Heart left ventricle (tissue), 16 donors: ENCODE data around the gene IRF8. TPM values are rescaled to one million over a fixed set of nuclear protein-coding genes. Genes with fewer than 3 reads are reported as not detected.
A peak's percentile ranks its signal among the peaks of the same experiment; 100 is the strongest.

Source experiments
- ATAC-seq, 4 donors: fragments of 200-7000 bp; cut with Tn5 transposase; one replicate each; pipeline ENCODE4 v1.9.1; 2020 to 2022; ENCODE audit warnings: moderate library complexity in 4 of 4, mild to moderate bottlenecking in 3 of 4, moderate number of reproducible peaks in 1 of 4
- DNase-seq, 5 donors: peaks; one replicate each; pipeline ENCODE4 v3.0.0-alpha.2; 2020
- H3K27ac ChIP-seq, 12 donors: fragments of 200-600 bp; sonication (generic) in 4 of 12; one replicate each; pipeline versions ENCODE4 v1.5.0 to v1.8.0; 2016 to 2022; ENCODE audit warnings: mild to moderate bottlenecking in 2 of 12
- H3K27me3 ChIP-seq, 9 donors: fragments of 200-600 bp; sonication (generic) in 2 of 9; one replicate each; pipeline versions ENCODE4 v1.5.1 to v1.8.0; 2016 to 2022; ENCODE audit warnings: mild to moderate bottlenecking in 3 of 9
- H3K36me3 ChIP-seq, 9 donors: fragments of 200-600 bp; sonication (generic) in 2 of 9; one replicate each; pipeline versions ENCODE4 v1.5.0 to v1.8.0; 2018 to 2022; ENCODE audit warnings: mild to moderate bottlenecking in 2 of 9
- H3K4me1 ChIP-seq, 12 donors: fragments of 200-600 bp; sonication (generic) in 4 of 12; one replicate each; pipeline versions ENCODE4 v1.5.0 to v1.8.0; 2016 to 2022; ENCODE audit warnings: mild to moderate bottlenecking in 3 of 12
- H3K4me3 ChIP-seq, 12 donors: fragments of 200-600 bp; sonication (generic) in 4 of 12; one replicate each; pipeline versions ENCODE4 v1.5.0 to v1.8.0; 2017 to 2022; ENCODE audit warnings: mild to moderate bottlenecking in 9 of 12, moderate library complexity in 4 of 12
- H3K9me3 ChIP-seq, 12 donors: fragments of 200-600 bp; sonication (generic) in 4 of 12; one replicate each; pipeline versions ENCODE4 v1.5.0 to v1.8.0; 2016 to 2022; ENCODE audit warnings: mild to moderate bottlenecking in 1 of 12
- POLR2A ChIP-seq, 2 donors: fragments of 450-650 bp; IDR thresholded peaks; one replicate each; pipeline ENCODE4 v1.6.1; 2017; ENCODE audit warnings: antibody characterized with exemption in 2 of 2, mild to moderate bottlenecking in 2 of 2, moderate library complexity in 2 of 2
- WGBS, 4 donors: extraction: QIAGEN DNeasy Blood & Tissue Kit in 2 of 4; methylation state at CpG; one replicate each; pipeline versions ENCODE4 v1.1.5 to v1.1.7; 2013 to 2018; 5-methylcytosine and 5-hydroxymethylcytosine counted together
- intact Hi-C, 10 donors: fragments of 100-400 bp; cut with DNase I; formaldehyde crosslinking; loops; one replicate each; pipeline versions ENCODE4 v1.11.1 to v1.14.2; 2022
- polyA plus RNA-seq, 2 donors: library from polyadenylated mRNA; stranded (reverse); fragments of 200-250 nt; gene quantifications; one replicate each; pipeline ENCODE4 v1.2.3, GENCODE V29; 2013
- total RNA-seq, 9 donors: library from RNA; depleted of rRNA in 2 of 9; stranded (reverse); fragments of >200 nt in 2 of 9; fragmentation: NEBNext Ultra II Directional in 3 of 9; extraction: Animal tissue kit (Norgen Biotek cat#: 25700) in 3 of 9; gene quantifications; one replicate each; pipeline versions ENCODE4 v1.1.0 to v1.2.4, GENCODE V29; 2016 to 2023
- TF ChIP-seq, protein P1 (sequence below), 12 donors: fragments of 200-600 bp; sonication (generic) in 4 of 12; IDR thresholded peaks; one replicate each; pipeline versions ENCODE4 v1.5.0 to v1.8.0; 2018 to 2022; ENCODE audit warnings: antibody characterized with exemption in 12 of 12, mild to moderate bottlenecking in 5 of 12
- donor health status: ischemic (EF 13 %, LVEDD 7.1; RV severe dilation, severe dysfunction).
- donor health status: healthy with polysubstance abuse.
- donor health status: DM: no; HTN: yes; CAD: no.
- donor health status: DM: no; HTN: no; CAD: no.
- donor health status: ischemic (EF 25% LVEDD 6.9; RV normal size, moderate dysfunction).
- donor health status: ischemic (EF 25% LVEDD 5.7; RV mildly dilated, moderate dysfunction).
- donor health status: healthy.
- donor health status: DM: yes; HTN: yes; CAD: no.
- donor health status: ischemic (EF 35%, LVEDD 5.7; RV mildly dilated, moderate dysfunction).
- donor health status: nonischemic (EF 11% LVEDD 7.7; RV severe dilation, severe dysfunction).
- donor health status: DM: yes; HTN: yes; CAD: no.
- donor health status: PGD.
- donor health status: ischemic (EF 29% LVEDD 5.4; RV normal size, mild dysfunction).
- donor health status: nonischemic (EF 23%, LVEDD 6.1; RV moderate dilation, normal function).

The IRF8 gene
- total and polyA plus RNA-seq, 11 donors: 1.0 to 31.8 (median 3.1) TPM

DNA sequence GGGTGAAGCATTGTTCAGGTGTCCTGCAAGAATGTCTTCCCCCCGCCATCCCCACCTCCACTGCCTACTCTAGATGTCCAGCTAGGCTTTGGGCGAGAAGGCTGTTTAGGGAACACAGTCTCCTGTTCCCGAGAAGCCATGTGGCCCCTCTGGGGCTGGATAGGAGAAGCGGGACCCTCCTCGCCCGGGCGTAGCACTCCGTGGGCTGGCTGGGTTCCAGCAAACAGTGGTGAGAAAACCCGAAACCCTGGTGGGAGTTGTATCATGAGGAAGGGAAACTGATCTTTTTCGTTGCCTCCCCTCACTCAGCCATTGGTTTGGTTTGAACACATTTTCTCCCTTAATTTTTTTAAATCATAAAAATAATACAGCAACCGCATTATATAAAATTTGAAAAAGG lies 56.6 kb downstream of the IRF8 start:
- ATAC-seq: no peak
- Histone ChIP-seq H3K27me3 (peaks cover 0 to 38% (median 0%) of the 10 kb centered on the region in 9 donors), H3K36me3 (no peaks in the 10 kb centered on the region), H3K9me3 (no peaks in the 10 kb centered on the region), H3K4me1 (no peaks in the 10 kb centered on the region), H3K27ac (no peak overlapping the region), H3K4me3 (no peak overlapping the region)
- DNase-seq: peak in 2 of 5 donors; percentile 7 to 13
- intact Hi-C loops: no loop called here
- WGBS, 4 donors: 68 to 81% (median 72%) methylated on average over 11 of the region's 11 CpGs
- TF ChIP-seq, protein P1, sequence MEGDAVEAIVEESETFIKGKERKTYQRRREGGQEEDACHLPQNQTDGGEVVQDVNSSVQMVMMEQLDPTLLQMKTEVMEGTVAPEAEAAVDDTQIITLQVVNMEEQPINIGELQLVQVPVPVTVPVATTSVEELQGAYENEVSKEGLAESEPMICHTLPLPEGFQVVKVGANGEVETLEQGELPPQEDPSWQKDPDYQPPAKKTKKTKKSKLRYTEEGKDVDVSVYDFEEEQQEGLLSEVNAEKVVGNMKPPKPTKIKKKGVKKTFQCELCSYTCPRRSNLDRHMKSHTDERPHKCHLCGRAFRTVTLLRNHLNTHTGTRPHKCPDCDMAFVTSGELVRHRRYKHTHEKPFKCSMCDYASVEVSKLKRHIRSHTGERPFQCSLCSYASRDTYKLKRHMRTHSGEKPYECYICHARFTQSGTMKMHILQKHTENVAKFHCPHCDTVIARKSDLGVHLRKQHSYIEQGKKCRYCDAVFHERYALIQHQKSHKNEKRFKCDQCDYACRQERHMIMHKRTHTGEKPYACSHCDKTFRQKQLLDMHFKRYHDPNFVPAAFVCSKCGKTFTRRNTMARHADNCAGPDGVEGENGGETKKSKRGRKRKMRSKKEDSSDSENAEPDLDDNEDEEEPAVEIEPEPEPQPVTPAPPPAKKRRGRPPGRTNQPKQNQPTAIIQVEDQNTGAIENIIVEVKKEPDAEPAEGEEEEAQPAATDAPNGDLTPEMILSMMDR (IDR thresholded peaks at IDR 0.05): no peak
- TF ChIP-seq POLR2A (IDR thresholded peaks at IDR 0.05): no peak

DNA sequence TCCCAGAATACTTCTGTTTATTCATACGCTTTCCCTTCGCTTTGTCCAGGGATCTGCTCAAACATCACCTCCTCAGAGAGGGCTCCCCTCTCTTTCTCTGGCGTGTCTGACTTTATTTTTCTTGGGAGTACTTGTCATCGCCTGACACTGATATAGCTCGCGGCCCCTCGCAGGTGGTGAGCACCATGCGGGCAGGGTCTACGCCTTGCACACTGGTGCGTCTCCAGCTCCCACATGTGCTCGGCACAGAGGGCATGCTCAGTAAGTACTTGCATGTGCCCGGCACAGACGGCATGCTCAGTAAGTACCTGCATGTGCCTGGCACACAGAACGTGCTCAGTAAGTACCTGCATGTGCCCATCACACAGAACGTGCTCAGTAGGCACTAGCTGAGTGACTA lies 57.5 kb downstream of the IRF8 start:
- WGBS, 4 donors: 87 to 92% (median 90%) methylated on average over 13 to 15 of the region's 15 CpGs
- Histone ChIP-seq H3K36me3 (no peaks in the 10 kb centered on the region), H3K27me3 (peaks cover 0 to 35% (median 0%) of the 10 kb centered on the region in 9 donors), H3K4me3 (no peak overlapping the region), H3K27ac (no peak overlapping the region), H3K9me3 (no peaks in the 10 kb centered on the region), H3K4me1 (no peaks in the 10 kb centered on the region)
- no peak for DNase-seq
- TF ChIP-seq, protein P1 (IDR thresholded peaks at IDR 0.05): no peak
- no peak for TF ChIP-seq POLR2A (IDR thresholded peaks at IDR 0.05)
- intact Hi-C loops: no loop called here
- ATAC-seq: no peak

DNA sequence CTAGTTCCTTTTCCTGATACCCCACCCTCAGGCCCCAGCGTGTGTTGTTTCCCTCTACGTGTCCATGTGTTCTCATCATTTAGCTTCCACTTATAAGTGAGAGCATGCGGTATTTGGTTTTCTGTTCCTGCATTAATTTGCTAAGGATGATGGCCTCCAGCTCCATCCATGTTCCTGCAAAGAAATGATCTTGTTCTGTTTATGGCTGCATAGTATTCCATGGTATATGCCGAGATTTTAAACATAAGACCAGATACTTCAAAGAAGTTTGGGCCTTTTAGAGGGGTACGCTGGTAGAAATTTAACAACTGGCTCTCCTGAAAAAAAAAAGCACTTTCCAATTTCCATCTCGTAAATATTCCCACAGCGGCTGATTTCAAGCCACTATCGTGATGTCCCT lies 59.8 kb downstream of the IRF8 start:
- DNase-seq (no peak), ATAC-seq (no peak)
- TF ChIP-seq POLR2A (IDR thresholded peaks at IDR 0.05): no peak
- TF ChIP-seq, protein P1 (IDR thresholded peaks at IDR 0.05): no peak
- Histone ChIP-seq H3K36me3 (no peaks in the 10 kb centered on the region), H3K4me1 (peaks cover 0 to 8% (median 0%) of the 10 kb centered on the region in 12 donors), H3K9me3 (no peaks in the 10 kb centered on the region), H3K27ac (no peak overlapping the region), H3K27me3 (peaks cover 0 to 16% (median 0%) of the 10 kb centered on the region in 9 donors), H3K4me3 (no peak overlapping the region)
- intact Hi-C loops: no loop called here
- WGBS, 4 donors: 93 to 96% (median 94%) methylated on average over 8 of the region's 8 CpGs

DNA sequence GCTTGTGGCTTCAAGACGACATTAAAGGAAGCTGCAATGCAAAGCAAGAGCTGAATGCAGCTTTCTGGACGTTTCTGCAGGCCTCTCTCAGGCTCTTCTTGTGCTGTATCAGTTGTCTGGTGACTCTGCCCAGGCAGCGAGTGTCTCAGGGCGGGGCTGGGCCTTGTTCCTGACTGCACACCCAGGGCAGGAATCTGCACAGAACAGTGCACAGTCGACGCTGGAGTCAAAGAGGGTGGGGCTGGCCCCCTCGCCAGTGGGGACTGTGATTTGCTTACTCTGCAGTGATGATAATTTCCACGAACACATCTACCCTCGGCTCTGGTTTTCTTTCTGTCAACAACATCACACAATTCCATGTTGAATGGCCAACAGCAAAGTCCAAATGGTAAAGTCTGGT lies 60.7 kb downstream of the IRF8 start:
- intact Hi-C loops: no loop called here
- H3K27me3 ChIP-seq: peaks cover 0 to 16% (median 0%) of the 10 kb centered on the region in 9 donors
- H3K4me1 ChIP-seq: peaks cover 0 to 16% (median 3%) of the 10 kb centered on the region in 12 donors
- H3K27ac ChIP-seq: no peak overlapping the region
- no peak overlapping the region for H3K4me3 ChIP-seq
- TF ChIP-seq, protein P1 (IDR thresholded peaks at IDR 0.05): no peak
- no peak for TF ChIP-seq POLR2A (IDR thresholded peaks at IDR 0.05)
- H3K36me3 ChIP-seq: no peaks in the 10 kb centered on the region
- no peaks in the 10 kb centered on the region for H3K9me3 ChIP-seq
- 34 to 52% (median 46%) methylated on average over 9 of the region's 9 CpGs for WGBS, 4 donors
- ATAC-seq (peak in 3 of 4 donors; percentile 35 to 64 (median 56)), DNase-seq (peak in 2 of 5 donors; percentile 51 to 60)
